ENCODE measurements around the gene GNAZ.
A peak's percentile ranks its signal among the peaks of the same experiment; 100 is the strongest.

Gene GNAZ

DNA sequence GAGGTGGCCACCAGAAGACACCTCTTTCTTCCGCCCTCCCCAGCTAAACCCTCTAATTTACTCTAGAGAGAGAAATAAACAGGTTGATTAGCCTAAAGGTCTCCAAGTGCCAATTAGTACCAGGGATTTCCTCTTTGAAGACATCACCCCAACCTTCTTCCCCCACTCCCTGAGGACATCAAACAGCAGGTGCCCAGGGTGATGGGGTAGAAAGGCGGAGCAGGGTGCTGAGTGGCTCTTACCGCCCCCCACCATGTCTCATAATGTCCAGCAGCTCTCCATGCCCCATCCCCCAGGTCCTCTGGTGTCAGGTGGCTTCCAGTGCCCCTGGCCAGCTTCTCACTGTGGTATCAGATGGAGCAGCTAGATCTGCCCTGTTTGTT, 5.3 kb upstream of the GNAZ start:
- Histone ChIP-seq H3K36me3 (ENCODE audit: low read depth) (no peaks in the 10 kb centered on the region), H3K27me3 (ENCODE audit: insufficient read depth, poor library complexity, severe bottlenecking) (no peaks in the 10 kb centered on the region), H3K9me3 (ENCODE audit: severe bottlenecking) (peaks cover 10% of the 10 kb centered on the region), H3K4me3 (ENCODE audit: severe bottlenecking) (no peak overlapping the region), H3K4me1 (ENCODE audit: insufficient read depth, poor library complexity, severe bottlenecking) (no peaks in the 10 kb centered on the region), H3K27ac (ENCODE audit: poor library complexity, severe bottlenecking) (no peak overlapping the region)
- ATAC-seq (ENCODE audit: low read depth) (no peak), DNase-seq (ENCODE audit: low spot score) (peak; percentile 24)
- TF ChIP-seq CTCF (IDR thresholded peaks at IDR 0.05; ENCODE audit: poor library complexity, severe bottlenecking): no peak

GRCh38 chr22:23065495-23066122, 4.7 kb upstream of the GNAZ start:
- no peaks in the 10 kb centered on the region for H3K27me3 ChIP-seq (ENCODE audit: insufficient read depth, poor library complexity, severe bottlenecking)
- peak; percentile 48 for DNase-seq (ENCODE audit: low spot score)

DNA sequence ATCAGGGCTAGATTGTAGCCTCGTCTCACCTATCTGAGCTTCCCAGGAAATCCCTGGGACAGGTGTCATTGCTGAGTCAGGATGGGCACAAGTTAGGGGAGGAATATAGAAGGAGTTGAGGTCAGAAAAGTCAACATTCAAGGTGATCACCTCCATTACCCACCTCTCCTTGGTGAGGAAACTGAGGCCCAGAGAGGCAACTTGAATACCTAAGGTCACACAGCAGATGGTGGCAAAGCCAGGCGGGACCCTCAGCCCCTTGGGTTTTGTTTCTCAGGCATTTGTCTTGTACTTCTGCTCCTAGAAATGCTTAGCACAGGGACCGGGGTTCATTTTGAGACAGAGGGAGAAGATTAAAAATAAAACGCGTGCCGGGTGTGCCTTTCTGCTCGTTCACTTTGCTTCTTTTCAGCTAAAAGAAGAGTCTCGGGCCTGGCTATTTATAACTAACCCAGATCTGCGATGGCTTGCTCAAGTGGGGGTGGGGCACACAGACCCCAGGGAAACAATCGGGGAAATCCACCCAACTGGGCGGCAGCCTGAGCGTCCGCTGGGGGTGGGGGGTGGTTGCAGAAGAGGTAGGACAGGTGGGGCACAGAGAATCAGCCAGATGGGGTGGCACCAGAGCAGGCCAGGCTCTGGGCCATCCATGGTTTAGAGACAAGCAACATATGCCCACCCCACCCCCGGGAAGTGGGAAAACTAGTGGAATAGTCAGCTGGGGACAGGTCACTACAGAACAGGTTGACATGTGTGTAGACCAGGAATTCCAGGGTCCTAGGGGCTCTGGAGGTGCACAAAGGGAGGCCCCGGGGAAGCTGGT, 3.9 kb upstream of the GNAZ start:
- Histone ChIP-seq H3K36me3 (ENCODE audit: low read depth) (no peaks in the 10 kb centered on the region), H3K27me3 (ENCODE audit: insufficient read depth, poor library complexity, severe bottlenecking) (no peaks in the 10 kb centered on the region), H3K4me3 (ENCODE audit: severe bottlenecking) (no peak overlapping the region), H3K27ac (ENCODE audit: poor library complexity, severe bottlenecking) (no peak overlapping the region), H3K4me1 (ENCODE audit: insufficient read depth, poor library complexity, severe bottlenecking) (no peaks in the 10 kb centered on the region), H3K9me3 (ENCODE audit: severe bottlenecking) (peaks cover 10% of the 10 kb centered on the region)
- TF ChIP-seq CTCF (IDR thresholded peaks at IDR 0.05; ENCODE audit: poor library complexity, severe bottlenecking): no peak
- DNase-seq (ENCODE audit: low spot score) (peak; percentile 42), ATAC-seq (ENCODE audit: low read depth) (no peak)

More at GRCh38 chr22:23065495-23066122, 4.7 kb upstream of the GNAZ start:
- no peaks in the 10 kb centered on the region for H3K4me1 ChIP-seq (ENCODE audit: insufficient read depth, poor library complexity, severe bottlenecking)
- H3K27ac ChIP-seq (ENCODE audit: poor library complexity, severe bottlenecking): no peak overlapping the region
- no peak for TF ChIP-seq CTCF (IDR thresholded peaks at IDR 0.05; ENCODE audit: poor library complexity, severe bottlenecking)
- peaks cover 10% of the 10 kb centered on the region for H3K9me3 ChIP-seq (ENCODE audit: severe bottlenecking)
- no peaks in the 10 kb centered on the region for H3K36me3 ChIP-seq (ENCODE audit: low read depth)
- ATAC-seq (ENCODE audit: low read depth): no peak
- H3K4me3 ChIP-seq (ENCODE audit: severe bottlenecking): no peak overlapping the region

- ATAC-seq (ENCODE audit: low read depth) (no peak), DNase-seq (ENCODE audit: low spot score) (peak; percentile 41)
- TF ChIP-seq CTCF (IDR thresholded peaks at IDR 0.05; ENCODE audit: poor library complexity, severe bottlenecking): no peak
- no peak overlapping the region for H3K4me3 ChIP-seq (ENCODE audit: severe bottlenecking)
- H3K9me3 ChIP-seq (ENCODE audit: severe bottlenecking): peaks cover 16% of the 10 kb centered on the region
- no peak overlapping the region for H3K27ac ChIP-seq (ENCODE audit: poor library complexity, severe bottlenecking)
- H3K27me3 ChIP-seq (ENCODE audit: insufficient read depth, poor library complexity, severe bottlenecking): no peaks in the 10 kb centered on the region
- no peaks in the 10 kb centered on the region for H3K36me3 ChIP-seq (ENCODE audit: low read depth)
- H3K4me1 ChIP-seq (ENCODE audit: insufficient read depth, poor library complexity, severe bottlenecking): no peaks in the 10 kb centered on the region
These were observed 3.2 kb upstream of the GNAZ start for GRCh38 chr22:23067023-23067650.

Data from RWPE2 (cell line).